Measurements from ENCODE around the gene PCLO. TPM values are rescaled to one million over a fixed set of nuclear protein-coding genes. Genes with fewer than 3 reads are reported as not detected.

Gene PCLO
- total and polyA plus RNA-seq, 2 of the 4 experiments (the other 2 are of a cell fraction): under 0.01 to 0.05 TPM

DNA sequence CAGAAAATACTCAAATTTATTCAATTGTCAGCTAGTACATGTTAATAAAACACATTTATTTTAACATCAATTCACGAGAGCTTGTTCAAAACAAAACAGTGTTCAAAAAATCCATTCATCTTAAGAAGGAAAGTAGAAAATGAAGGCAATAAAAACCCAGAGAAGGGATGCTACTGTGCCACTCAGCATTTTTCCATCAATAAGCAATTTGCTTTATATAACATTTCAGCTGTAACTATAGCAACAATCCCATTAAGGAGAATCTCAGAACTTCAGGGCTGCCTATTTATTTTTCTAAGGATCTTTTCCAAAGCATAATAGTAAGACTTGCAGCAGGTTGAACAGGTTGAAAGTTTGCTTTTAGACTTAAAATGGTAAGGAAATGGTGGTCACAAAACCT, 190.5 kb downstream of the PCLO start:
- no peak overlapping the region for H4K91ac ChIP-seq (ENCODE audit: insufficient read depth, low read depth, low read length)
- H3K36me3 ChIP-seq (ENCODE audit: control insufficient read depth, insufficient read depth, low read length): no peaks in the 10 kb centered on the region
- no peak overlapping the region for H3K18ac ChIP-seq (ENCODE audit: low read depth, low read length)
- no peak overlapping the region for H2BK15ac ChIP-seq (ENCODE audit: low read depth, low read length)
- H3K23ac ChIP-seq (ENCODE audit: low read depth, low read length): no peak overlapping the region
- no peak overlapping the region for H3K9ac ChIP-seq (ENCODE audit: low read depth, low read length)
- ChIA-PET CTCF (no interaction called here), POLR2A (ENCODE audit: unreplicated experiment) (no interaction called here)
- H3K27me3 ChIP-seq (ENCODE audit: control insufficient read depth, insufficient read depth, low read length): no peaks in the 10 kb centered on the region
- H3K79me1 ChIP-seq (ENCODE audit: low read depth in 1 of 2, low read length in 2 of 2): no peaks in the 10 kb centered on the region
- no peak overlapping the region for H3K27ac ChIP-seq (ENCODE audit: insufficient read depth, low read length)
- no peak overlapping the region for H2AFZ ChIP-seq (replicated peaks; ENCODE audit: low read length, poor library complexity)
- no peak overlapping the region for H4K8ac ChIP-seq (ENCODE audit: low read depth in 2 of 2, low read length in 2 of 2)
- ATAC-seq (ENCODE audit: low read depth) (no peak), DNase-seq (no peak)
- in situ Hi-C loops (cut with MboI; ENCODE audit: low sequenced_read_pairs): no loop called here
- no peaks in the 10 kb centered on the region for H4K20me1 ChIP-seq (ENCODE audit: insufficient read depth, low read length)
- H3K56ac ChIP-seq (ENCODE audit: extremely low read depth, insufficient read depth, low read length): no peak overlapping the region
- dilution Hi-C loops (cut with HindIII; ENCODE audit: low sequenced_read_pairs, unreplicated experiment): no loop called here
- no peaks in the 10 kb centered on the region for H3K4me1 ChIP-seq (ENCODE audit: control insufficient read depth, insufficient read depth, low read length)
- no peak overlapping the region for H3K4ac ChIP-seq (ENCODE audit: low read depth, low read length)
- H2BK5ac ChIP-seq (ENCODE audit: low read depth, low read length, poor library complexity, severe bottlenecking): no peak overlapping the region
- no peak overlapping the region for H2BK120ac ChIP-seq (ENCODE audit: low read depth, low read length)
- H3K9me3 ChIP-seq (ENCODE audit: control insufficient read depth, insufficient read depth, low read length): no peaks in the 10 kb centered on the region
- no peak overlapping the region for H4K5ac ChIP-seq (ENCODE audit: low read depth, low read length)
- TF ChIP-seq CHD1 (IDR thresholded peaks at IDR 0.05; ENCODE audit: low read depth, low read length) (no peak), RFX5 (IDR thresholded peaks at IDR 0.05; ENCODE audit: low read depth, low read length) (no peak), MAFK (IDR thresholded peaks at IDR 0.05; ENCODE audit: low read depth, low read length) (no peak)
- no peak overlapping the region for H3K4me2 ChIP-seq (ENCODE audit: low read depth, low read length)
- H3K14ac ChIP-seq (replicated peaks; ENCODE audit: low read depth, low read length): no peak overlapping the region
- no peaks in the 10 kb centered on the region for H3K9me1 ChIP-seq (ENCODE audit: insufficient read depth, low read length)
- H2AK9ac ChIP-seq (replicated peaks; ENCODE audit: low read depth, low read length, poor library complexity): no peak overlapping the region
- intact Hi-C loops (cut with micrococcal nuclease): no loop called here
- H2BK20ac ChIP-seq (ENCODE audit: low read depth, low read length): no peak overlapping the region
- H2AK5ac ChIP-seq (ENCODE audit: low read depth, low read length): no peak overlapping the region
- no CpG with 5 or more reads among the region's 1 CpG for WGBS, 2 experiments (ENCODE audit: extremely low coverage in 2 of 2, insufficient read length in 1 of 2)
- BruUV-seq (replicated peaks): no TSS peak
- H3K4me3 ChIP-seq (ENCODE audit: insufficient read depth, low read depth, low read length): no peak overlapping the region
